NCI-H510A treated with DMSO at 0.1 percent for 48 hours (cell line): ENCODE measurements around the gene MLLT10.

Source experiments
- DNase-seq: peaks from one replicate; lab custom pipeline; 2025; lab: John Stamatoyannopoulos, UW

MLLT10 gene

DNA sequence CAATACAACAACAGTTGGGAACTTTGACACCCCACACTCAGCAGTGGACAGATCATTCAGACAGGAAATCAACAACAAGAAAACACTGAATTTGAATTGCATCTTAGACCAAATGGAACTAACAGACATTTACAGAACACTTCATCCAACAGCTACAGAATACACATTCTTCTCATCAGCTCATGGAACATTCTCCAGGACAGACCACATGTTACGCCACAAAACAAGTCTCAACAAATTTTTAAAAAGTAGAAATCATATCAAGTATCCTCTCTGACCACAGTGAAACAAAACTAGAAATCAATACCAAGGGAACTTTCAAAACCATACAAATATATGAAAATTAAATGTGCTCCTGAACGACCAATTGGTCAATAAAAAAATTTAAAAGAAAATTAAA lies 257.2 kb downstream of the MLLT10 start:
- DNase-seq: no peak
